ENCODE data around the gene EDIL3.

Gene EDIL3

DNA sequence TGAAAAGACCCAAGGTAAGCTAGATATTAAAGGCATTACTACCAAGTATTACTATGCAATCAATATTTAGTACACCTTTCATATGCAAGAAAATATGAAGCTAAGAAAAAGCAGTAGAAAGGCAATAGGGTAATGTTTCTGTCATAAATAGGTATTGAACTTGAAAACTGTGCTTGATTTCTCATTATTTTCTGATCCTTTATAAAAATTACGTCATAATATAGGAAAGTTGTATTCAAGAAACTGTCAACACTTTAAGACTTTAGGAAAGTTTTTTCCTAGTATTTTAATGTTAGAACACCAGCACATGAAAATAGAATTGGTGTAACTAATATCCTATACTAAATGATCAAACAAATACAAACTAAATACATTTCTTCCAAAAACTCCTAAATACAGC lies 133.2 kb downstream of the EDIL3 start:
- TF ChIP-seq, protein P1, sequence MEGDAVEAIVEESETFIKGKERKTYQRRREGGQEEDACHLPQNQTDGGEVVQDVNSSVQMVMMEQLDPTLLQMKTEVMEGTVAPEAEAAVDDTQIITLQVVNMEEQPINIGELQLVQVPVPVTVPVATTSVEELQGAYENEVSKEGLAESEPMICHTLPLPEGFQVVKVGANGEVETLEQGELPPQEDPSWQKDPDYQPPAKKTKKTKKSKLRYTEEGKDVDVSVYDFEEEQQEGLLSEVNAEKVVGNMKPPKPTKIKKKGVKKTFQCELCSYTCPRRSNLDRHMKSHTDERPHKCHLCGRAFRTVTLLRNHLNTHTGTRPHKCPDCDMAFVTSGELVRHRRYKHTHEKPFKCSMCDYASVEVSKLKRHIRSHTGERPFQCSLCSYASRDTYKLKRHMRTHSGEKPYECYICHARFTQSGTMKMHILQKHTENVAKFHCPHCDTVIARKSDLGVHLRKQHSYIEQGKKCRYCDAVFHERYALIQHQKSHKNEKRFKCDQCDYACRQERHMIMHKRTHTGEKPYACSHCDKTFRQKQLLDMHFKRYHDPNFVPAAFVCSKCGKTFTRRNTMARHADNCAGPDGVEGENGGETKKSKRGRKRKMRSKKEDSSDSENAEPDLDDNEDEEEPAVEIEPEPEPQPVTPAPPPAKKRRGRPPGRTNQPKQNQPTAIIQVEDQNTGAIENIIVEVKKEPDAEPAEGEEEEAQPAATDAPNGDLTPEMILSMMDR (IDR thresholded peaks at IDR 0.05; ENCODE audit: low read depth, low read length) = no peak
- Histone ChIP-seq H3K27me3 (ENCODE audit: insufficient read depth, low read depth, severe bottlenecking) (no peaks in the 10 kb centered on the region), H3K27ac (no peak overlapping the region), H3K36me3 (no peaks in the 10 kb centered on the region; the same call in 1 of the 2 replicates), H3K4me3 (ENCODE audit: low read depth, low read length) (no peak overlapping the region), H3K9me3 (ENCODE audit: severe bottlenecking) (no peaks in the 10 kb centered on the region)
- DNase-seq = no peak

DNA sequence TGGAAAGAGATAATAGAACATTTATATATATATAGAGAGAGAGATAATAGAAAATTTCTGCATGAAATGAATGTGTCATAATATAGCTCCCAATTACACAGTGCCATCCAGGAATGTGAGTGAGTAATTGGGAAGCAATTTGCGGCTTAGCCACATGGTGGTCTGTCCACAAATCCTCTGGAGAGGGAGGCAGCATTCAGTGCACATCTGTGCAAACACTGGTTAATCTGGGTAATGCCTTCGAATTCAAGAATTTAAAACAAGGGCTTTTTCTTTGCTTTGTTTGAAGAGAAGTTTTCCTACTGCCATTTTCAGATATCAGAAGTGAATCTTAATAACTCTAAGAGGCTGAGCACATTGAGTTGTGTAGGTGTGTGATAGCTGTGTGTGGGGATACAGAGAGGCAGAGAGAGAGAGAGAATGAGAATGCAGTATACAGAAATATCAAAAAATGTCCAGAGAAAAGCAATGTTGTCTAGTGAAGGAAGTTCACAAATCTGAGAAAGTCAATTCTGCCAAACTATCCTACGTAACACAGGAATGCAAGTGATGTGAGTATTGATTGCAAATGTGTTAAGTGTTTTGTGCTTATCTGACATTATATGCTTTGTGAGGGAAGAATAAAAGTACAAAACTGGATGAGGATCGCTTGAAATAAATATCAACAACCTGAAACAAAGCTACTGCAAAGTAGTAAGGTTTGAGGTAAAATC lies 134.6 kb downstream of the EDIL3 start:
- Histone ChIP-seq H3K27ac (no peak overlapping the region), H3K36me3 (no peaks in the 10 kb centered on the region; the same call in 1 of the 2 replicates), H3K27me3 (ENCODE audit: insufficient read depth, low read depth, severe bottlenecking) (no peaks in the 10 kb centered on the region), H3K4me3 (ENCODE audit: low read depth, low read length) (no peak overlapping the region), H3K9me3 (ENCODE audit: severe bottlenecking) (no peaks in the 10 kb centered on the region)
- TF ChIP-seq, protein P1 (IDR thresholded peaks at IDR 0.05; ENCODE audit: low read depth, low read length) = peak; percentile 10; the same call in 1 of the 2 replicates
- peak; percentile 35 for DNase-seq

DNA sequence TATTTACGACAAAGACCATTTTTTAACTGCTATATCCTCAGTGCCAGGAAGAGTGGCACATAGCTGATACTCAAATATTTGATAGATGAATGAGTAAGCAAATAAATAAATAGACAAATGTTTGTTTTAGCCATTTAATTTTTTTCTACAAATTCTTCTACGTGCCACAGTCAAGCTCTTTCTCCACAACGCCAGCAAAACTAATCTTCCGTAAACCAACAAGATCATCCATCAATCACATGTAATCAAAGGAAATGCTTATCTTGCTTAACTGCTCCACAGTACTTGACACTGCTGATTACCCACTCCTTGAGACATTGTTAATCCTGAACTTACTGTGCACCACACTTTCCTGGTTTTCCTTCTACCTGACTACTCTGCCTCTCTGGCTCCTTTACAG lies 136.7 kb downstream of the EDIL3 start:
- Histone ChIP-seq H3K27me3 (ENCODE audit: insufficient read depth, low read depth, severe bottlenecking) (no peaks in the 10 kb centered on the region), H3K27ac (no peak overlapping the region), H3K9me3 (ENCODE audit: severe bottlenecking) (no peaks in the 10 kb centered on the region), H3K36me3 (peaks cover 2% of the 10 kb centered on the region), H3K4me3 (ENCODE audit: low read depth, low read length) (no peak overlapping the region)
- TF ChIP-seq, protein P1 (IDR thresholded peaks at IDR 0.05; ENCODE audit: low read depth, low read length) = no peak
- peak; percentile 25 for DNase-seq

DNA sequence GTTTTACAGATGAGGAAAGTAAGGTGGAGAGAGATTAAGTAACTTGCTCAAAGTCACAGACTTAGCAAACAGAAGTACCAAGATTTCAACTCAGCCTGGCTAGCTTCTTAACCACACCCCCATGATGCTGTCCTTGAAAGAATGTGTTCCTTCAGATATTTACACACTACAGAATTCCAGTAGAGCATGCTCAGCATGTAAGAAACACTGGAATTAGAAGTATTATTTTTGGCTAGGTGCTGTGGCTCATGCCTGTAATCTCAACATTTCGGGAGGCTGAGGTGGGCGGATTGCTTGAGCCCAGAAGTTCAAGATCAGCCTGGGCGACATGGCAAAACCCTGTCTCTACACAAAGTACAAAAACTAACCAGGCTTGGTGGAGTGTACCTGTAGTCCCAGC lies 142.4 kb downstream of the EDIL3 start:
- TF ChIP-seq, protein P1 (IDR thresholded peaks at IDR 0.05; ENCODE audit: low read depth, low read length) = no peak
- peaks cover 2% of the 10 kb centered on the region; the same call in 1 of the 2 replicates for H3K36me3 ChIP-seq
- no peaks in the 10 kb centered on the region for H3K27me3 ChIP-seq (ENCODE audit: insufficient read depth, low read depth, severe bottlenecking)
- H3K4me3 ChIP-seq (ENCODE audit: low read depth, low read length) = no peak overlapping the region
- no peak overlapping the region for H3K27ac ChIP-seq
- no peak for DNase-seq
- H3K9me3 ChIP-seq (ENCODE audit: severe bottlenecking) = no peaks in the 10 kb centered on the region

DNA sequence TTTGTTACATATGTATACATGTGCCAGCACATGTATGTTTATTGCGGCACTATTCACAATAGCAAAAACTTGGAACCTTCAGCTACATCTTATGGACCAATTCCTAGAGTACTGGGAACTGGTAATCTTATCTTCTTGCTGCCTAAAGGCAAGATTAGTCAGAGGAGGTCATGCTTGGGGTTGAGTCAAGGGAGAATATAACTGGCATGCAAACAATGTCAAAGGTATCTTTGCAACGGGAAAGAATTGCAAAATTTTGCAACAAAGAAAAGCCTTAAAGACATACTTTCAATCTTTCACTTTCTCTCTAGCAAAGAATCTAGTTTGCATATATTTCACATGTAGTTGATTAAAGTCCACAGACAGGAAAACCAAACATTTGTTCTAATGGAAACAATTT lies 145.2 kb downstream of the EDIL3 start:
- no peaks in the 10 kb centered on the region for H3K9me3 ChIP-seq (ENCODE audit: severe bottlenecking)
- no peak for DNase-seq
- H3K4me3 ChIP-seq (ENCODE audit: low read depth, low read length) = no peak overlapping the region
- H3K36me3 ChIP-seq = peaks cover under 1% of the 10 kb centered on the region; the same call in 1 of the 2 replicates
- no peak overlapping the region for H3K27ac ChIP-seq
- H3K27me3 ChIP-seq (ENCODE audit: insufficient read depth, low read depth, severe bottlenecking) = no peaks in the 10 kb centered on the region
- TF ChIP-seq, protein P1 (IDR thresholded peaks at IDR 0.05; ENCODE audit: low read depth, low read length) = no peak

DNA sequence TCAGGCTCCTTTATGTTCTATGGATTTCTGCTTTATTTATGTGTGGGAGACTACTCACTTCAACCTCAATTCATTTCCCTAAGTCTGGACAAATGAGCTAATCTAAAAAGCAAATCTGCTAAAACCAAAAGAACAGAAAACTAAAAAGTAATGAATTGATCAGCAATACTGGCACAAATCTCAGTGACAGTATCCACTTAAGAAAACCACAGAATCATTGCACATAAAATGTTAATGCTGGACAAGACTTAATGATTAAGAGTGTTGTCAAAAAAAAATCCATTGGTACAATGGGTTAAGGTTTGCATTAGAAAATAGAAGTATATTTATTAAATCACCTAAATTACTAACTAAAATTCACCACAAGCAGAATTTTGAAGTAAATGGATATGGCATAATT lies 147.6 kb downstream of the EDIL3 start:
- TF ChIP-seq, protein P1 (IDR thresholded peaks at IDR 0.05; ENCODE audit: low read depth, low read length) = no peak
- Histone ChIP-seq H3K9me3 (ENCODE audit: severe bottlenecking) (no peaks in the 10 kb centered on the region), H3K36me3 (no peaks in the 10 kb centered on the region), H3K27me3 (ENCODE audit: insufficient read depth, low read depth, severe bottlenecking) (no peaks in the 10 kb centered on the region), H3K27ac (no peak overlapping the region), H3K4me3 (ENCODE audit: low read depth, low read length) (no peak overlapping the region)
- no peak for DNase-seq

Measured in WERI-Rb-1 (cell line).